ENCODE data around the gene MMP14.

MMP14 gene

DNA sequence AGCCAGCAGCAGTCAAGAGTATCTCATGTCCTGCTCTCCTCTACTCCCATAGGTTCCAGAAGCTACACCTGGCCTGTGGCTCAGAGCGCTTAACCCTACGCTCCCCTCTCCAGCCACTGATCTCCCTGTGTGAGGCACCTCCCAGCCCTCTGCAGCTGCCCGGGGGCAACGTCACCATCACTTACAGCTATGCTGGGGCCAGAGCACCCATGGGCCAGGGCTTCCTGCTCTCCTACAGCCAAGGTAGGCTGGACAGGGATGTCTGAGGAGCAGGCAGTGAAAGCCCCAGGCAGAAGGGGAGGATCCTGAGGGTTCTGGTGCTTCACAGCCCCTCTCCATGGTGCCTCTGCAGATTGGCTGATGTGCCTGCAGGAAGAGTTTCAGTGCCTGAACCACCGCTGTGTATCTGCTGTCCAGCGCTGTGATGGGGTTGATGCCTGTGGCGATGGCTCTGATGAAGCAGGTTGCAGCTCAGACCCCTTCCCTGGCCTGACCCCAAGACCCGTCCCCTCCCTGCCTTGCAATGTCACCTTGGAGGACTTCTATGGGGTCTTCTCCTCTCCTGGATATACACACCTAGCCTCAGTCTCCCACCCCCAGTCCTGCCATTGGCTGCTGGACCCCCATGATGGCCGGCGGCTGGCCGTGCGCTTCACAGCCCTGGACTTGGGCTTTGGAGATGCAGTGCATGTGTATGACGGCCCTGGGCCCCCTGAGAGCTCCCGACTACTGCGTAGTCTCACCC, 38.8 kb downstream of the MMP14 start:
- DNase-seq (ENCODE audit: low read depth): no peak
- TF ChIP-seq, protein P1, sequence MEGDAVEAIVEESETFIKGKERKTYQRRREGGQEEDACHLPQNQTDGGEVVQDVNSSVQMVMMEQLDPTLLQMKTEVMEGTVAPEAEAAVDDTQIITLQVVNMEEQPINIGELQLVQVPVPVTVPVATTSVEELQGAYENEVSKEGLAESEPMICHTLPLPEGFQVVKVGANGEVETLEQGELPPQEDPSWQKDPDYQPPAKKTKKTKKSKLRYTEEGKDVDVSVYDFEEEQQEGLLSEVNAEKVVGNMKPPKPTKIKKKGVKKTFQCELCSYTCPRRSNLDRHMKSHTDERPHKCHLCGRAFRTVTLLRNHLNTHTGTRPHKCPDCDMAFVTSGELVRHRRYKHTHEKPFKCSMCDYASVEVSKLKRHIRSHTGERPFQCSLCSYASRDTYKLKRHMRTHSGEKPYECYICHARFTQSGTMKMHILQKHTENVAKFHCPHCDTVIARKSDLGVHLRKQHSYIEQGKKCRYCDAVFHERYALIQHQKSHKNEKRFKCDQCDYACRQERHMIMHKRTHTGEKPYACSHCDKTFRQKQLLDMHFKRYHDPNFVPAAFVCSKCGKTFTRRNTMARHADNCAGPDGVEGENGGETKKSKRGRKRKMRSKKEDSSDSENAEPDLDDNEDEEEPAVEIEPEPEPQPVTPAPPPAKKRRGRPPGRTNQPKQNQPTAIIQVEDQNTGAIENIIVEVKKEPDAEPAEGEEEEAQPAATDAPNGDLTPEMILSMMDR (IDR thresholded peaks at IDR 0.05; ENCODE audit: low read length, missing control alignments): no peak
- no peak overlapping the region for H3K4me3 ChIP-seq (replicated peaks; ENCODE audit: low read depth, low read length)

DNA sequence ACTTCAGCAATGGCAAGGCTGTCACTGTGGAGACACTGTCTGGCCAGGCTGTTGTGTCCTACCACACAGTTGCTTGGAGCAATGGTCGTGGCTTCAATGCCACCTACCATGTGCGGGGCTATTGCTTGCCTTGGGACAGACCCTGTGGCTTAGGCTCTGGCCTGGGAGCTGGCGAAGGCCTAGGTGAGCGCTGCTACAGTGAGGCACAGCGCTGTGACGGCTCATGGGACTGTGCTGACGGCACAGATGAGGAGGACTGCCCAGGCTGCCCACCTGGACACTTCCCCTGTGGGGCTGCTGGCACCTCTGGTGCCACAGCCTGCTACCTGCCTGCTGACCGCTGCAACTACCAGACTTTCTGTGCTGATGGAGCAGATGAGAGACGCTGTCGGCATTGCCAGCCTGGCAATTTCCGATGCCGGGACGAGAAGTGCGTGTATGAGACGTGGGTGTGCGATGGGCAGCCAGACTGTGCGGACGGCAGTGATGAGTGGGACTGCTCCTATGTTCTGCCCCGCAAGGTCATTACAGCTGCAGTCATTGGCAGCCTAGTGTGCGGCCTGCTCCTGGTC, 39.4 kb downstream of the MMP14 start:
- TF ChIP-seq, protein P1 (IDR thresholded peaks at IDR 0.05; ENCODE audit: low read length, missing control alignments): no peak
- no peak for DNase-seq (ENCODE audit: low read depth)
- H3K4me3 ChIP-seq (replicated peaks; ENCODE audit: low read depth, low read length): no peak overlapping the region

DNA sequence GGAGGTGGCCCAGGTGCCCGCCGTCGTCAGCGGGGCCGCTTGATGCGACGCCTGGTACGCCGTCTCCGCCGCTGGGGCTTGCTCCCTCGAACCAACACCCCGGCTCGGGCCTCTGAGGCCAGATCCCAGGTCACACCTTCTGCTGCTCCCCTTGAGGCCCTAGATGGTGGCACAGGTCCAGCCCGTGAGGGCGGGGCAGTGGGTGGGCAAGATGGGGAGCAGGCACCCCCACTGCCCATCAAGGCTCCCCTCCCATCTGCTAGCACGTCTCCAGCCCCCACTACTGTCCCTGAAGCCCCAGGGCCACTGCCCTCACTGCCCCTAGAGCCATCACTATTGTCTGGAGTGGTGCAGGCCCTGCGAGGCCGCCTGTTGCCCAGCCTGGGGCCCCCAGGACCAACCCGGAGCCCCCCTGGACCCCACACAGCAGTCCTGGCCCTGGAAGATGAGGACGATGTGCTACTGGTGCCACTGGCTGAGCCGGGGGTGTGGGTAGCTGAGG, 40.7 kb downstream of the MMP14 start:
- TF ChIP-seq, protein P1 (IDR thresholded peaks at IDR 0.05; ENCODE audit: low read length, missing control alignments): no peak
- no peak for DNase-seq (ENCODE audit: low read depth)
- H3K4me3 ChIP-seq (replicated peaks; ENCODE audit: low read depth, low read length): no peak overlapping the region

DNA sequence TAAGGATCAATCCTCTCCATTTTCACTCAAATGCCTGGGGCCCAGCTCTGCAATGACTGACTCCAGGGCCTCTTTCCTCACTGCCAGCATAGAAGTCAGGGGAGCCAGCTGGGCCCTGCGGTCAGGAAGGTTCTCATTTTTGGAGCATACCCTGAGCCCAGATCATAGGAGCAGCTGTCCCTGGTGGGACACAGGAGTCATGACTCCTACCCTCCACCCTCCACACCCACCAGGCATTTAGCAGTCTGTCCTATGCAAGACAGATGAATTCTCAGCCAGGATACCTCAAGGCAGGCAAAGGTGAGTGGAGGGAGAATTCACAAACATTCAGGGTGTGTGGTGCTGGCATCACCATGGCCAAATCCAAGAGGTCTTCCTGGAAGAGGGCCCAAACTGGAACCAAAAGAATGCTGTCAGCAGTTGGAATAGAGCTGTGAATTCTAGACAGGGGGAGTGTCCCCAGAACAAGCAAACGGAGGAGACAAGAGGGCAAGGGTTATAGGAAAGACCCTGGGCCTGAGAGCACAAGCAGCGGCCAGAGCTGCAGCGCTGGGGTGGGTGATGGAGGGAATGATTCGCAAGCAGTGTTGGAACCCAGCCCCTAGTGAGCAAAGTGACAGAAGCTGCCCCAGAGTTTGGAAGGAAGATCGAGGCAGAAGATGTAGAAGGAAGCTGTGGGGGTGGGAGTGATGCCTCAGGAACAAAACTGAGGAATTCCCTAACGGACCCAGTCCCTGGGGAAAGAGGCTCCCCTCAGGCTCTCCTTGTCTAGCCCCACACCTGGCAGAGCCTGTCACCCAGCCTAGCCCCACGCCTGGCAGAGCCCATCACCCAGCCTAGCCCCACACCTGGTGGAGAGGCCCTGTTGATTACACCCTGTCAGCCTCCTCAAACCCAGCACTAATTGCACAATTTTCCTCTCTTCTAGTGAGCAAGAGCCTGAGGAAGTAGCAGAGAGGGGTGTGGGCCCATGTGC, 42.2 kb downstream of the MMP14 start:
- no peak for DNase-seq (ENCODE audit: low read depth)
- TF ChIP-seq, protein P1 (IDR thresholded peaks at IDR 0.05; ENCODE audit: low read length, missing control alignments): no peak
- no peak overlapping the region for H3K4me3 ChIP-seq (replicated peaks; ENCODE audit: low read depth, low read length)

DNA sequence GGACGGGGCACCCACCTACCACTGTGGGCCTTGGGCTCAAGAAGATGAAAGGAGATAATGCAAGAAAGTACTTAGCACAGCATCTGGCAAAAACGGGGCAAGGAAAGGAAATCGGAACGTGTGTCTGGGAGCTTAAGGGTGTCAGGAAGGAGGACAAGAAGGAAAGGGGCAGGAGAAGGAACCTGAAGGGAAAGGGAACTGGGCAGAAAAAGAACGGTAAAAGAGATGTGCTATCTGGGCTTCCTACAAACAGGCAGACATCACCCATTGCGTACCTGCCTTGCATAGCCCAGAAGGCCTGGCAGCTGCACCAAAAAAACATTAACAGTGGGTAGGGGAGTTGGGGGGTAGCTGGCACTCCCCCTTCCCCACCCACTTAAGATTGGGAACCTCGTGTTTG, 45.7 kb downstream of the MMP14 start:
- TF ChIP-seq, protein P1 (IDR thresholded peaks at IDR 0.05; ENCODE audit: low read length, missing control alignments): no peak
- no peak overlapping the region for H3K4me3 ChIP-seq (replicated peaks; ENCODE audit: low read depth, low read length)
- no peak for DNase-seq (ENCODE audit: low read depth)

DNA sequence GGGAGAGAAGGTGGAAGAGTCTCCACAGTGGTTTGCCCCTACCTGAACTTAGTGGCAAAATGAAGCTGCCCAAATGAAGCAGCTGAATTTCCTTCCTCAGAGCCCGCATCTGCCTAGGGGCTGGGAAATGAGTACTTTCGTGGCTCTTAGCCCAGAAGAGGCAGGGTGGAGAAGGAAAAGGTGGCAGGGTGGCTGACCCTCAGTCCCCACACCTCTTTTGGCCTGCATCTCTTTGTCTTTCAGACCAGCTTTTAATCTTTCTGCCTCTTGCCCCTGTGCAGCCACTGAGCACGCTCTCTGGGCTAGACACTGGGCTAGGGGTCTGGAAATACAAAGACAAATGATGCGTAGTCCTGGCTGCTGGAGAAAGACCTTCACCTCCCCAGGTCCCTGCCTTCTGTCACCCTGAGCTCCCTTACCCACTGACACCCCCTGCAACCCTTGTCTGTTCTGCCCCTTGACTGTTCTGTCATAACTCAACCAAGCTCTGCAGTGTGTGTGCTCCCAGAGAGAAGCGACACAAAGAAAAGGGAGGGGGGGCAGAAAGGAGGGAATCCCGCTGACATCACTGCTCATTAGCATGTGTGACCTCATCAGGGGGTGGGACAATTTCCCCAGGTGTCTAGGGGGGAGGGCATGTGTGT, 46.3 kb downstream of the MMP14 start:
- TF ChIP-seq, protein P1 (IDR thresholded peaks at IDR 0.05; ENCODE audit: low read length, missing control alignments): no peak
- H3K4me3 ChIP-seq (replicated peaks; ENCODE audit: low read depth, low read length): no peak overlapping the region
- peak; percentile 44 for DNase-seq (ENCODE audit: low read depth)
